Fibroblast of lung (primary cell): ENCODE results near the gene HMG20A. TPM values are rescaled to one million over a fixed set of nuclear protein-coding genes. Genes with fewer than 3 reads are reported as not detected.

Experiments
- DNase-seq, 2 donors: peaks; one replicate each; pipeline versions ENCODE4 v3.0.0 to v3.0.0-alpha.2; 2010; ENCODE audit warnings: low read depth in 2 of 2
- H2AFZ ChIP-seq: 2 replicates; pipeline ENCODE4 v1.5.1; 2012; ENCODE audit warnings: low read length, control low read depth, inconsistent platforms
- H3K27ac ChIP-seq: 2 replicates; pipeline ENCODE4 v1.5.1; 2011; ENCODE audit warnings: low read length, control low read depth; ENCODE audit not compliant: insufficient read depth
- H3K27me3 ChIP-seq: 2 replicates; pipeline ENCODE4 v1.5.1; 2011; ENCODE audit warnings: mild to moderate bottlenecking, low read length; ENCODE audit not compliant: control insufficient read depth, insufficient read depth
- H3K36me3 ChIP-seq: 2 replicates; pipeline ENCODE4 v1.5.1; 2011; ENCODE audit warnings: low read length; ENCODE audit not compliant: control insufficient read depth, insufficient read depth
- H3K4me1 ChIP-seq: 2 replicates; pipeline ENCODE4 v1.5.1; 2011; ENCODE audit warnings: low read length; ENCODE audit not compliant: control insufficient read depth, insufficient read depth; ENCODE audit errors: extremely low read depth
- H3K4me2 ChIP-seq: 2 replicates; pipeline ENCODE4 v1.5.1; 2011; ENCODE audit warnings: low read length, control low read depth; ENCODE audit not compliant: insufficient read depth; ENCODE audit errors: extremely low read depth
- H3K4me3 ChIP-seq, 4 experiments: fragments of 200-600 bp in 1 of 4; sonication (generic) in 1 of 4; replicated peaks in 1 of 4; 2 replicates each; pipeline ENCODE4 v1.5.1; 2011 to 2016; ENCODE audit warnings: low read length in 4 of 4, low read depth in 3 of 4, mild to moderate bottlenecking in 3 of 4, control low read depth in 2 of 4, inconsistent platforms in 1 of 4, mixed read lengths in 1 of 4; ENCODE audit not compliant: insufficient read depth in 1 of 4; ENCODE audit errors: control extremely low read depth in 1 of 4
- H3K79me2 ChIP-seq: 2 replicates; pipeline ENCODE4 v1.5.1; 2012; ENCODE audit warnings: mild to moderate bottlenecking, low read length, inconsistent platforms; ENCODE audit not compliant: control insufficient read depth, insufficient read depth
- H3K9ac ChIP-seq: 2 replicates; pipeline ENCODE4 v1.5.1; 2011; ENCODE audit warnings: mild to moderate bottlenecking, low read length, control low read depth; ENCODE audit not compliant: insufficient read depth
- H3K9me3 ChIP-seq: 2 replicates; pipeline ENCODE4 v1.5.1; 2012; ENCODE audit warnings: low read depth, low read length; ENCODE audit not compliant: control insufficient read depth, insufficient read depth
- H4K20me1 ChIP-seq: 2 replicates; pipeline ENCODE4 v1.5.1; 2011; ENCODE audit warnings: low read length; ENCODE audit not compliant: control insufficient read depth, insufficient read depth; ENCODE audit errors: extremely low read depth
- EZH2 ChIP-seq: IDR thresholded peaks from 2 replicates; pipeline ENCODE4 v1.5.1; 2012; ENCODE audit warnings: low read length, control low read depth, mild to moderate bottlenecking; ENCODE audit errors: missing control alignments
- polyA plus RNA-seq, 2 donors: library from polyadenylated mRNA; depleted of rRNA in 1 of 2; stranded (reverse) in 1 of 2; unstranded in 1 of 2; fragments of >200 nt; gene quantifications; 2 replicates each; pipeline ENCODE4 v1.2.1, GENCODE V29; 2011 to 2012; ENCODE audit warnings: missing spikeins in 1 of 2
- total RNA-seq: library from RNA; depleted of rRNA; stranded (reverse); fragments of >200 nt; gene quantifications from 2 replicates; pipeline ENCODE4 v1.2.1, GENCODE V29; 2014
- TF ChIP-seq, protein P1 (sequence below), 2 donors: IDR thresholded peaks in 1 of 2; conservative IDR thresholded peaks in 1 of 2; 1 replicate in 1 of 2; 2 replicates in 1 of 2; pipeline ENCODE4 v1.5.1; 2011 to 2012; ENCODE audit warnings: low read length in 2 of 2, control low read depth in 1 of 2, inconsistent platforms in 1 of 2, low read depth in 1 of 2, mild to moderate bottlenecking in 1 of 2

The HMG20A gene
- total and polyA plus RNA-seq, 2 donors (not counting 1 experiment from before 2014, with no cell fraction given), result 26.3 to 38.0 TPM

DNA sequence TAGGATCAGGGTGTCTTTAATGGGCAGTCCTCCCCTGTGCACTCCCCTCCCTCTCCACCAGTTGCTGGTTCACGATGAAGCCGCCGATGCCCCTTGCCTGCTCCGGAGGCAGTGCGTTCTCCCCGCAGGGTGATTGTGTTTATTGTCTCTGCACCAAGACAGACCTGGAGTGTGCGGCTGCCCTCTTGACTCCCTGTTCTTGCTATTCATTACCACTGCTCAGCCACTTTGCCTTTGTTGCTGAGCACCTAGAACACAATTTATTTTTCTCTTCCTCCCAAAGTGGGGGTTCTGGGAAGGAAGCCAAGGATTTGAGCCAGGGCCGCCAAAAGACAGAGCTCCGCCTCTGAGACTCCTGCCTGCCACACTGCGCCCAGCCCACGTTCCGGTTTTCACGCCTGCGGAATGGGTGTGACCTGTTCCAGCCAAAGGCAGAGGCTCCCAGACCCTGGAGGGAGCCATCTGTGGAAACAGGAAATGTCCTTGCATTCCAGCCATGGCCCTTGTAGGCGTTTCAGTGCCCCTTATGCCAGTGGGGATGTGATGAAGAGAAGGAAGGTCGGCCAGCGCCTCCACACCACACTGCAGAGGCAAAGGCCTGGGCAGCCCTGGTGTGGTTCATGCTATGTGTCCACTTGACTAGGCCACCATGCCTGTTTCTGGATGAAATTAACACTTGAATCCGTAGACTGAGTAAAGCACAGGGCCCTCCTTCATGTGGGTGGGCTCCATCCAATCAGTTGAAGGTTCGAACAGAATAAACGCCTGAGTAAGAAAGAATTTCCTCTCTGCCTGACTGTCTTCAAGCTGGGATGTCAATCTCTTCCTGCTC lies 85.8 kb downstream of the HMG20A start:
- peak overlapping the region; percentile 12 for H2AFZ ChIP-seq
- TF ChIP-seq, protein P1, sequence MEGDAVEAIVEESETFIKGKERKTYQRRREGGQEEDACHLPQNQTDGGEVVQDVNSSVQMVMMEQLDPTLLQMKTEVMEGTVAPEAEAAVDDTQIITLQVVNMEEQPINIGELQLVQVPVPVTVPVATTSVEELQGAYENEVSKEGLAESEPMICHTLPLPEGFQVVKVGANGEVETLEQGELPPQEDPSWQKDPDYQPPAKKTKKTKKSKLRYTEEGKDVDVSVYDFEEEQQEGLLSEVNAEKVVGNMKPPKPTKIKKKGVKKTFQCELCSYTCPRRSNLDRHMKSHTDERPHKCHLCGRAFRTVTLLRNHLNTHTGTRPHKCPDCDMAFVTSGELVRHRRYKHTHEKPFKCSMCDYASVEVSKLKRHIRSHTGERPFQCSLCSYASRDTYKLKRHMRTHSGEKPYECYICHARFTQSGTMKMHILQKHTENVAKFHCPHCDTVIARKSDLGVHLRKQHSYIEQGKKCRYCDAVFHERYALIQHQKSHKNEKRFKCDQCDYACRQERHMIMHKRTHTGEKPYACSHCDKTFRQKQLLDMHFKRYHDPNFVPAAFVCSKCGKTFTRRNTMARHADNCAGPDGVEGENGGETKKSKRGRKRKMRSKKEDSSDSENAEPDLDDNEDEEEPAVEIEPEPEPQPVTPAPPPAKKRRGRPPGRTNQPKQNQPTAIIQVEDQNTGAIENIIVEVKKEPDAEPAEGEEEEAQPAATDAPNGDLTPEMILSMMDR (conservative IDR thresholded peaks at IDR 0.05 in 1 of 2, IDR thresholded peaks at IDR 0.05 in 1 of 2; ENCODE audit: low read depth in 1 of 2, low read length in 2 of 2), result no peak
- TF ChIP-seq EZH2, result no peak
- no peak overlapping the region for H3K9ac ChIP-seq
- no peak overlapping the region for H3K4me3 ChIP-seq
- H3K9me3 ChIP-seq, result no peaks in the 10 kb centered on the region
- DNase-seq, result peak in 1 of 2 donors; percentile 55
- H4K20me1 ChIP-seq, result no peaks in the 10 kb centered on the region
- H3K27me3 ChIP-seq, result no peaks in the 10 kb centered on the region
- no peaks in the 10 kb centered on the region for H3K36me3 ChIP-seq
- no peaks in the 10 kb centered on the region for H3K79me2 ChIP-seq
- no peak overlapping the region for H3K4me2 ChIP-seq
- H3K27ac ChIP-seq, result no peak overlapping the region
- peaks cover 18% of the 10 kb centered on the region for H3K4me1 ChIP-seq

DNA sequence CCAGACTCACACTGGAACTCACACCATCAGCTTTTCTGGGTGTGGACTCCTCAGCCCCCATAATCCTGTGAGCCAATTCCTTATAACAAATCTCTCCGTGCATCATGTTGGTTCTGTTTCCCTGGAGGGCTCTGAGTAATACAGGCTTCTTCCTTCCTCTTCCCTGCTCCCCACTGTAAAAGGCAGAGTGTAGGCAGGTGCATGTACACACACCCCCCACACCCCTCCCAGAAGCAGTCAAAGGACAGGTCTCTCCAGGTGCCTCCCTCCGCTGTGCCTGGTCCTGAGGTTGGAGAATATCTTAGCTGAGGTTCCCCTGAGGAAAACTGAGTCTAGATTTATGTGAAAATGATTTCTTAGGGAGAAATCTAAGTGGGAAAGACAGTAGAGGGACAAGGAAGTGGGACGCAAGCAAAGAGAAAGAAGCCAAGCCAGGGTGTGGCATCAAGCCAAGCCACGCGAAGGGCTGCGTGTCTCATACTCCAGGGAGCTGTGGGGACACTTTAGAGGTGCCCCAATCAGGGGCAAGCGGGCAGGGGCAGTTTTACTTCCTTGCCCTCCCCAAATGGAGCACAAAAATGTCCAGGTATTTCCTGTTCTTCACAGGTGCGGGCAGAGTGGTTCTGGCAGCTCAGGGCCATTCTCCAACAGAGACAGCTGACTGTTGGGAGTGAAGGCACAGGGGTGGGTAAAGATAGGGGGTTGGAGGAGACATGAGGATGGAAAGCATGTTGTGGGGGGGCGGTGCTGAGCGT lies 86.6 kb downstream of the HMG20A start:
- TF ChIP-seq EZH2, result no peak
- TF ChIP-seq, protein P1 (conservative IDR thresholded peaks at IDR 0.05 in 1 of 2, IDR thresholded peaks at IDR 0.05 in 1 of 2; ENCODE audit: low read depth in 1 of 2, low read length in 2 of 2), result no peak
- Histone ChIP-seq H3K27me3 (no peaks in the 10 kb centered on the region), H2AFZ (no peak overlapping the region), H3K27ac (no peak overlapping the region), H3K79me2 (no peaks in the 10 kb centered on the region), H3K4me1 (peaks cover 18% of the 10 kb centered on the region), H3K9me3 (no peaks in the 10 kb centered on the region), H4K20me1 (no peaks in the 10 kb centered on the region), H3K4me2 (no peak overlapping the region), H3K9ac (no peak overlapping the region), H3K36me3 (no peaks in the 10 kb centered on the region), H3K4me3 (no peak overlapping the region)
- DNase-seq, result peak in 1 of 2 donors; percentile 23

DNA sequence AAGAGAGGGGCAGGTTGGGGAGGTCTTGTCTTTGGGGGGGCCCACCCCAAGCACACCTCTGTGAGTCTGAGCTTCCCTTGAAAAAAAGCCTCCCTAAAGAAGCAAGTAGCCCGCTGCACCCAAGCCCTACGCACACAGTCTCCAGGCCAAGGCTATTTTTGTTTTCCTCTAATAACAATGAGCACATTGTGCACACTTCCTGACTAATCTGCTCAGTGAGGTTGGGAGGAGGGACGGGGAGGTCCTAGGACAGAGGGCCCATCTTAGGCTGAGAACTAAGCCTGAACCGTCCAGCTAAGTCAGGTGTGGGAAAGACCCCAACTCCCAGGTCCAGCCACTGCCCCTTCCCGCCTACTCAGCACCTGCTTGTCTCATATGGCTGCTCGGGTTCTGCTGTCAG lies 87.2 kb downstream of the HMG20A start:
- TF ChIP-seq, protein P1 (conservative IDR thresholded peaks at IDR 0.05 in 1 of 2, IDR thresholded peaks at IDR 0.05 in 1 of 2; ENCODE audit: low read depth in 1 of 2, low read length in 2 of 2), result no peak
- no peak for TF ChIP-seq EZH2
- no peak overlapping the region for H3K27ac ChIP-seq
- H4K20me1 ChIP-seq, result no peaks in the 10 kb centered on the region
- H3K4me1 ChIP-seq, result peaks cover 18% of the 10 kb centered on the region
- H2AFZ ChIP-seq, result no peak overlapping the region
- no peak overlapping the region for H3K4me3 ChIP-seq
- peak overlapping the region; percentile 10 for H3K4me2 ChIP-seq
- no peaks in the 10 kb centered on the region for H3K36me3 ChIP-seq
- H3K9me3 ChIP-seq, result no peaks in the 10 kb centered on the region
- DNase-seq, result peak; percentile 33 to 76
- H3K27me3 ChIP-seq, result no peaks in the 10 kb centered on the region
- no peak overlapping the region for H3K9ac ChIP-seq
- no peaks in the 10 kb centered on the region for H3K79me2 ChIP-seq
